Activated effector memory CD4-positive, alpha-beta T cell treated with Interleukin-2 at 50 U/mL for 16 hours (primary cell): ENCODE results near the gene STAM2.

Source experiments
- DNase-seq: peaks from one replicate; pipeline ENCODE4 v3.0.0-alpha.2; 2020

The STAM2 gene

GRCh38 chr2:152067823-152068222, 107.7 kb downstream of the STAM2 start:
- no peak for DNase-seq
